IMR-90 (cell line): ENCODE results near the gene BOD1L2. TPM values are rescaled to one million over a fixed set of nuclear protein-coding genes. Genes with fewer than 3 reads are reported as not detected.

Experiments
- ATAC-seq: fragments of 200-7000 bp; cut with Tn5 transposase; 2 replicates; pipeline ENCODE4 v1.9.1; 2020; ENCODE audit warnings: low read depth, mild to moderate bottlenecking, moderate library complexity
- BruUV-seq: library from RNA; stranded (reverse); fragments of 400-500 nt; replicated peaks from 2 replicates; lab custom pipeline; 2021; lab: Mats Ljungman, UMichigan
- CTCF ChIA-PET: fragments of 300-600 bp; formaldehyde crosslinking; extraction: SDS; loops from one replicate; lab custom pipeline; 2021; ENCODE audit warnings: antibody characterized with exemption; lab: Yijun Ruan, JAX
- POLR2A ChIA-PET: fragments of 300-600 bp; sonication (Branson Sonifier 250); formaldehyde crosslinking; loops from one replicate; lab custom pipeline; 2022; ENCODE audit warnings: antibody characterized with exemption; ENCODE audit not compliant: unreplicated experiment; lab: Charles Lee
- DNase-seq: peaks from one replicate; pipeline ENCODE4 v3.0.0; 2013
- H2AFZ ChIP-seq: replicated peaks from 2 replicates; pipeline ENCODE3; 2013; ENCODE audit warnings: low read length, mild to moderate bottlenecking; ENCODE audit not compliant: poor library complexity
- H2AK5ac ChIP-seq: 2 replicates; pipeline ENCODE4 v1.6.1; 2013; ENCODE audit warnings: low read depth, low read length, inconsistent platforms
- H2AK9ac ChIP-seq: replicated peaks from 2 replicates; pipeline ENCODE3; 2013; ENCODE audit warnings: mild to moderate bottlenecking, low read depth, low read length, moderate library complexity; ENCODE audit not compliant: poor library complexity
- H2BK120ac ChIP-seq: 2 replicates; pipeline ENCODE4 v1.6.1; 2013; ENCODE audit warnings: low read depth, low read length, inconsistent platforms
- H2BK15ac ChIP-seq: 3 replicates; pipeline ENCODE4 v1.6.1; 2013; ENCODE audit warnings: low read depth, low read length, inconsistent platforms
- H2BK20ac ChIP-seq: 2 replicates; pipeline ENCODE4 v1.6.1; 2013; ENCODE audit warnings: low read depth, mild to moderate bottlenecking, inconsistent platforms, low read length, moderate library complexity
- H2BK5ac ChIP-seq: 2 replicates; pipeline ENCODE4 v1.6.1; 2013; ENCODE audit warnings: mild to moderate bottlenecking, low read depth, low read length, inconsistent platforms; ENCODE audit not compliant: poor library complexity, severe bottlenecking
- H3K14ac ChIP-seq: replicated peaks from 2 replicates; pipeline ENCODE4 v1.6.1; 2013; ENCODE audit warnings: low read depth, low read length, inconsistent platforms
- H3K18ac ChIP-seq: 2 replicates; pipeline ENCODE4 v1.6.1; 2013; ENCODE audit warnings: low read depth, low read length, control low read depth
- H3K23ac ChIP-seq: 2 replicates; pipeline ENCODE4 v1.6.1; 2013; ENCODE audit warnings: low read depth, low read length, inconsistent platforms
- H3K27ac ChIP-seq: 2 replicates; pipeline ENCODE4 v1.5.1; 2013; ENCODE audit warnings: mild to moderate bottlenecking, control low read depth, low read length; ENCODE audit not compliant: insufficient read depth
- H3K27me3 ChIP-seq: 2 replicates; pipeline ENCODE4 v1.6.1; 2013; ENCODE audit warnings: low read length; ENCODE audit not compliant: control insufficient read depth, insufficient read depth
- H3K36me3 ChIP-seq: 2 replicates; pipeline ENCODE4 v1.6.1; 2013; ENCODE audit warnings: low read length, mixed read lengths; ENCODE audit not compliant: control insufficient read depth, insufficient read depth
- H3K4ac ChIP-seq: 2 replicates; pipeline ENCODE4 v1.6.1; 2013; ENCODE audit warnings: low read depth, low read length, inconsistent platforms
- H3K4me1 ChIP-seq: 2 replicates; pipeline ENCODE4 v1.6.1; 2013; ENCODE audit warnings: low read length, mixed read lengths; ENCODE audit not compliant: control insufficient read depth, insufficient read depth
- H3K4me2 ChIP-seq: 2 replicates; pipeline ENCODE4 v1.6.1; 2013; ENCODE audit warnings: low read depth, mild to moderate bottlenecking, control low read depth, low read length, moderate library complexity
- H3K4me3 ChIP-seq: 2 replicates; pipeline ENCODE4 v1.5.1; 2013; ENCODE audit warnings: low read depth, mild to moderate bottlenecking, control low read depth, low read length, moderate library complexity; ENCODE audit not compliant: insufficient read depth
- H3K56ac ChIP-seq: 2 replicates; pipeline ENCODE4 v1.6.1; 2013; ENCODE audit warnings: low read length, inconsistent platforms; ENCODE audit not compliant: insufficient read depth; ENCODE audit errors: extremely low read depth
- H3K79me1 ChIP-seq, 2 experiments: 2 replicates each; pipeline ENCODE4 v1.6.1; 2013; ENCODE audit warnings: low read length in 2 of 2, inconsistent platforms in 1 of 2, low read depth in 1 of 2
- H3K9ac ChIP-seq: 2 replicates; pipeline ENCODE4 v1.6.1; 2013; ENCODE audit warnings: low read depth, low read length, control low read depth
- H3K9me1 ChIP-seq: 2 replicates; pipeline ENCODE4 v1.6.1; 2013; ENCODE audit warnings: low read length, inconsistent platforms; ENCODE audit not compliant: insufficient read depth
- H3K9me3 ChIP-seq: 2 replicates; pipeline ENCODE4 v1.6.1; 2013; ENCODE audit warnings: low read length; ENCODE audit not compliant: control insufficient read depth, insufficient read depth
- H4K20me1 ChIP-seq: 2 replicates; pipeline ENCODE4 v1.6.1; 2013; ENCODE audit warnings: low read length, inconsistent platforms; ENCODE audit not compliant: insufficient read depth
- H4K5ac ChIP-seq: 2 replicates; pipeline ENCODE4 v1.6.1; 2013; ENCODE audit warnings: mild to moderate bottlenecking, low read depth, low read length, control low read depth
- H4K8ac ChIP-seq, 2 experiments: 2 replicates each; pipeline ENCODE4 v1.6.1; 2013; ENCODE audit warnings: low read depth in 2 of 2, low read length in 2 of 2, control low read depth in 1 of 2, inconsistent platforms in 1 of 2
- H4K91ac ChIP-seq: 2 replicates; pipeline ENCODE4 v1.6.1; 2013; ENCODE audit warnings: low read depth, low read length, inconsistent platforms; ENCODE audit not compliant: insufficient read depth
- WGBS, 2 experiments: methylation state at CpG; one replicate each; pipeline versions ENCODE4 v1.1.5 to v1.1.7; 2013; ENCODE audit warnings: missing lambda C conversion rate in 2 of 2; ENCODE audit not compliant: insufficient read length in 1 of 2; ENCODE audit errors: extremely low coverage in 2 of 2; 5-methylcytosine and 5-hydroxymethylcytosine counted together
- dilution Hi-C: fragments of 300-500 bp; cut with HindIII; formaldehyde crosslinking; loops from one replicate; pipeline ENCODE4 v1.14.3; 2018; ENCODE audit warnings: low sequenced_read_pairs; ENCODE audit not compliant: unreplicated experiment
- in situ Hi-C: fragments of 300-500 bp; cut with MboI; formaldehyde crosslinking; loops from 3 replicates; pipeline ENCODE4 v1.14.3; 2019; ENCODE audit warnings: low sequenced_read_pairs, inconsistent platforms, mixed read lengths
- intact Hi-C: fragments of 100-400 bp; cut with micrococcal nuclease; formaldehyde crosslinking; loops from 2 replicates; pipeline ENCODE4 v1.10.0; 2022
- polyA plus RNA-seq, 3 experiments: library from polyadenylated mRNA; depleted of rRNA; stranded (reverse); fragments of >200 nt; gene quantifications; 2 replicates each; pipeline ENCODE4 v1.2.3, GENCODE V29; 2012; ENCODE audit warnings: low replicate concordance in 1 of 3
- total RNA-seq: library from RNA; depleted of rRNA; stranded (reverse); fragments of >200 nt; gene quantifications from 2 replicates; pipeline ENCODE4 v1.2.3, GENCODE V29; 2012
- TF ChIP-seq, protein P1 (sequence below): conservative IDR thresholded peaks from 2 replicates; pipeline ENCODE4 v1.5.1; 2012; ENCODE audit warnings: mild to moderate bottlenecking, low read depth, low read length, improper control_type of control experiment

BOD1L2 gene
- total and polyA plus RNA-seq, 2 of the 4 experiments (the other 2 are of a cell fraction): not detected

DNA sequence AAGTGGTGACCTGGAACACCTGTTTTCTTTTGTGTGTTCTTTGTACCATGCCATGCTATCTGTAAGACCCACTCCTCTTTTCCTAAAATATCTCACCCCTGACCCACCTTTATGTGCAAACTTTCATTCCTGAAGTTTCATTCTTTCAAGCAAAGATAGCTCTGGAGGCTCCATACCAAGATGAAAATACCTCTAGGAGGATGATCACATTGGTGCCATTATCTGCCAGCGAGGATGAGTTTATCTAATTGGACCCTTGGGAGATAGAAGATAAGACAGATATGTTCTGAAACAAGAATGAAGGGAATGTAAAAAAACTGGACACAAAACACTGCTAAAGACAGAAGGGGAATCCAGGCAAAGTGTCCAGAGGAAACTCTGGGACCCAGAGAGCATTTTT lies 24.1 kb downstream of the BOD1L2 start:
- Histone ChIP-seq H3K79me1 (no peaks in the 10 kb centered on the region), H3K27me3 (no peaks in the 10 kb centered on the region), H3K27ac (no peak overlapping the region), H4K91ac (no peak overlapping the region), H3K9me1 (no peaks in the 10 kb centered on the region), H3K9ac (no peak overlapping the region), H3K56ac (no peak overlapping the region), H3K9me3 (0 out of 2 replicates have a peak, but pooled peaks cover 2% of the 10 kb centered on the region), H4K20me1 (no peaks in the 10 kb centered on the region), H4K5ac (no peak overlapping the region), H3K4ac (no peak overlapping the region), H2BK20ac (no peak overlapping the region), H3K4me1 (no peaks in the 10 kb centered on the region), H2AK9ac (no peak overlapping the region), H2BK5ac (no peak overlapping the region), H2AFZ (no peak overlapping the region), H3K4me2 (no peak overlapping the region), H3K14ac (no peak overlapping the region), H3K23ac (no peak overlapping the region), H3K36me3 (no peaks in the 10 kb centered on the region), H2BK15ac (no peak overlapping the region), H3K18ac (no peak overlapping the region), H2BK120ac (no peak overlapping the region), H4K8ac (no peak overlapping the region), H2AK5ac (no peak overlapping the region), H3K4me3 (no peak overlapping the region)
- DNase-seq (no peak), ATAC-seq (no peak)
- in situ Hi-C loops: no loop called here
- CTCF ChIA-PET: interaction anchor here (1.0 kb wide), 1 partner anchor 29 kb away, joined by 3 read pairs; no protein-coding TSS in a partner anchor
- dilution Hi-C loops: no loop called here
- POLR2A ChIA-PET: no interaction called here
- BruUV-seq: no TSS peak
- WGBS, 2 experiments: no CpG with 5 or more reads among the region's 1 CpG
- intact Hi-C loops: no loop called here
- TF ChIP-seq, protein P1, sequence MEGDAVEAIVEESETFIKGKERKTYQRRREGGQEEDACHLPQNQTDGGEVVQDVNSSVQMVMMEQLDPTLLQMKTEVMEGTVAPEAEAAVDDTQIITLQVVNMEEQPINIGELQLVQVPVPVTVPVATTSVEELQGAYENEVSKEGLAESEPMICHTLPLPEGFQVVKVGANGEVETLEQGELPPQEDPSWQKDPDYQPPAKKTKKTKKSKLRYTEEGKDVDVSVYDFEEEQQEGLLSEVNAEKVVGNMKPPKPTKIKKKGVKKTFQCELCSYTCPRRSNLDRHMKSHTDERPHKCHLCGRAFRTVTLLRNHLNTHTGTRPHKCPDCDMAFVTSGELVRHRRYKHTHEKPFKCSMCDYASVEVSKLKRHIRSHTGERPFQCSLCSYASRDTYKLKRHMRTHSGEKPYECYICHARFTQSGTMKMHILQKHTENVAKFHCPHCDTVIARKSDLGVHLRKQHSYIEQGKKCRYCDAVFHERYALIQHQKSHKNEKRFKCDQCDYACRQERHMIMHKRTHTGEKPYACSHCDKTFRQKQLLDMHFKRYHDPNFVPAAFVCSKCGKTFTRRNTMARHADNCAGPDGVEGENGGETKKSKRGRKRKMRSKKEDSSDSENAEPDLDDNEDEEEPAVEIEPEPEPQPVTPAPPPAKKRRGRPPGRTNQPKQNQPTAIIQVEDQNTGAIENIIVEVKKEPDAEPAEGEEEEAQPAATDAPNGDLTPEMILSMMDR: no peak
